HEK293 (cell line): Measurements from ENCODE around the gene DENND4B.

Experiments used
- CTCF ChIA-PET: fragments of 350-600 bp; formaldehyde crosslinking; extraction: SDS; loops from one replicate; lab custom pipeline; 2021; ENCODE audit warnings: antibody characterized with exemption; lab: Yijun Ruan, JAX
- POLR2A ChIA-PET: fragments of 300-600 bp; formaldehyde crosslinking; extraction: SDS; loops from one replicate; lab custom pipeline; 2020; ENCODE audit warnings: antibody characterized with exemption, inconsistent platforms; lab: Yijun Ruan, JAX
- H3K27ac ChIP-seq: fragments of 200-500 bp; sonication (Bioruptor generic); 2 replicates; pipeline ENCODE4 v1.5.1; 2014; ENCODE audit warnings: low read depth, low read length, control low read depth, inconsistent platforms; ENCODE audit errors: extremely low read depth
- H3K36me3 ChIP-seq, 2 experiments: fragments of 200-500 bp in 1 of 2; sonication (Bioruptor generic) in 1 of 2; 1 replicate in 1 of 2; 2 replicates in 1 of 2; pipeline ENCODE4 v1.5.1; 2014 to 2017; ENCODE audit warnings: inconsistent platforms in 2 of 2, low read length in 2 of 2; ENCODE audit not compliant: control insufficient read depth in 2 of 2, insufficient read depth in 1 of 2
- H3K4me1 ChIP-seq: fragments of 200-500 bp; sonication (Bioruptor generic); 2 replicates; pipeline ENCODE4 v1.5.1; 2014; ENCODE audit warnings: mild to moderate bottlenecking, low read length, inconsistent platforms; ENCODE audit not compliant: control insufficient read depth, insufficient read depth
- H3K4me3 ChIP-seq: 2 replicates; pipeline ENCODE4 v1.5.1; 2011; ENCODE audit warnings: low read depth, mild to moderate bottlenecking, control low read depth, low read length, moderate library complexity
- H3K9me3 ChIP-seq: fragments of 200-500 bp; sonication (Bioruptor generic); 2 replicates; pipeline ENCODE4 v1.5.1; 2014; ENCODE audit warnings: low read depth, low read length, inconsistent platforms; ENCODE audit not compliant: control insufficient read depth, insufficient read depth
- BCL11B ChIP-seq: fragments of 450-650 bp; formaldehyde crosslinking; IDR thresholded peaks from 2 replicates; pipeline ENCODE4 v1.5.1; 2016; ENCODE audit warnings: low read depth, missing biosample characterization, missing genetic modification characterization
- BCL6B ChIP-seq: fragments of 450-650 bp; formaldehyde crosslinking; IDR thresholded peaks from 2 replicates; pipeline ENCODE4 v1.5.1; 2017; ENCODE audit warnings: missing biosample characterization, missing genetic modification characterization
- PRDM10 ChIP-seq: fragments of 450-650 bp; formaldehyde crosslinking; IDR thresholded peaks from 2 replicates; pipeline ENCODE4 v1.5.1; 2016; ENCODE audit warnings: missing biosample characterization, missing genetic modification characterization
- PRDM6 ChIP-seq: fragments of 450-650 bp; formaldehyde crosslinking; IDR thresholded peaks from 2 replicates; pipeline ENCODE4 v1.5.1; 2017; ENCODE audit warnings: missing biosample characterization, missing genetic modification characterization
- ZBTB20 ChIP-seq: fragments of 450-650 bp; formaldehyde crosslinking; IDR thresholded peaks from 2 replicates; pipeline ENCODE4 v1.5.1; 2016; ENCODE audit warnings: missing biosample characterization, missing genetic modification characterization
- ZEB2 ChIP-seq: fragments of 450-650 bp; formaldehyde crosslinking; IDR thresholded peaks from 2 replicates; pipeline ENCODE4 v1.5.1; 2016; ENCODE audit warnings: missing biosample characterization, missing genetic modification characterization
- ZFHX2 ChIP-seq: fragments of 450-650 bp; formaldehyde crosslinking; conservative IDR thresholded peaks from 2 replicates; pipeline ENCODE4 v1.5.1; 2016; ENCODE audit warnings: missing biosample characterization, missing genetic modification characterization
- ZIC2 ChIP-seq: fragments of 450-650 bp; formaldehyde crosslinking; IDR thresholded peaks from 2 replicates; pipeline ENCODE4 v1.5.1; 2016; ENCODE audit warnings: missing biosample characterization, missing genetic modification characterization
- ZNF10 ChIP-seq: fragments of 450-650 bp; formaldehyde crosslinking; IDR thresholded peaks from 2 replicates; pipeline ENCODE4 v1.5.1; 2017; ENCODE audit warnings: missing biosample characterization, missing genetic modification characterization
- ZNF23 ChIP-seq: fragments of 450-650 bp; formaldehyde crosslinking; IDR thresholded peaks from 2 replicates; pipeline ENCODE4 v1.5.1; 2016; ENCODE audit warnings: missing biosample characterization, missing genetic modification characterization, borderline replicate concordance
- ZNF398 ChIP-seq: fragments of 450-650 bp; formaldehyde crosslinking; IDR thresholded peaks from 2 replicates; pipeline ENCODE4 v1.5.1; 2017; ENCODE audit warnings: missing biosample characterization, missing genetic modification characterization
- ZNF48 ChIP-seq: fragments of 450-650 bp; formaldehyde crosslinking; IDR thresholded peaks from 2 replicates; pipeline ENCODE4 v1.5.1; 2016; ENCODE audit warnings: missing biosample characterization, missing genetic modification characterization
- ZNF521 ChIP-seq: fragments of 450-650 bp; formaldehyde crosslinking; IDR thresholded peaks from 2 replicates; pipeline ENCODE4 v1.5.1; 2017; ENCODE audit warnings: missing biosample characterization, mild to moderate bottlenecking, missing genetic modification characterization
- ZNF76 ChIP-seq: fragments of 450-650 bp; formaldehyde crosslinking; IDR thresholded peaks from 2 replicates; pipeline ENCODE4; 2016; ENCODE audit warnings: low read depth, missing biosample characterization, missing genetic modification characterization, borderline replicate concordance
- ZNF837 ChIP-seq: fragments of 450-650 bp; formaldehyde crosslinking; IDR thresholded peaks from 2 replicates; pipeline ENCODE4 v1.5.1; 2016; ENCODE audit warnings: missing biosample characterization, missing genetic modification characterization
- ZSCAN18 ChIP-seq: fragments of 450-650 bp; formaldehyde crosslinking; IDR thresholded peaks from 2 replicates; pipeline ENCODE4 v1.5.1; 2016; ENCODE audit warnings: missing biosample characterization, missing genetic modification characterization
- ZSCAN23 ChIP-seq: fragments of 450-650 bp; formaldehyde crosslinking; IDR thresholded peaks from 2 replicates; pipeline ENCODE4 v1.5.1; 2016; ENCODE audit warnings: missing biosample characterization, missing genetic modification characterization
- TF ChIP-seq, protein P1 (sequence below): fragments of 450-650 bp; formaldehyde crosslinking; IDR thresholded peaks from 2 replicates; pipeline ENCODE4 v1.5.1; 2016; ENCODE audit warnings: missing biosample characterization, missing genetic modification characterization
- TF ChIP-seq, protein P2 (sequence below): fragments of 450-650 bp; formaldehyde crosslinking; IDR thresholded peaks from 2 replicates; pipeline ENCODE4 v1.5.1; 2016; ENCODE audit warnings: missing biosample characterization, missing genetic modification characterization
- TF ChIP-seq, protein P3 (sequence below): fragments of 450-650 bp; formaldehyde crosslinking; IDR thresholded peaks from 2 replicates; pipeline ENCODE4 v1.5.1; 2016; ENCODE audit warnings: missing biosample characterization, missing genetic modification characterization

The DENND4B gene

DNA sequence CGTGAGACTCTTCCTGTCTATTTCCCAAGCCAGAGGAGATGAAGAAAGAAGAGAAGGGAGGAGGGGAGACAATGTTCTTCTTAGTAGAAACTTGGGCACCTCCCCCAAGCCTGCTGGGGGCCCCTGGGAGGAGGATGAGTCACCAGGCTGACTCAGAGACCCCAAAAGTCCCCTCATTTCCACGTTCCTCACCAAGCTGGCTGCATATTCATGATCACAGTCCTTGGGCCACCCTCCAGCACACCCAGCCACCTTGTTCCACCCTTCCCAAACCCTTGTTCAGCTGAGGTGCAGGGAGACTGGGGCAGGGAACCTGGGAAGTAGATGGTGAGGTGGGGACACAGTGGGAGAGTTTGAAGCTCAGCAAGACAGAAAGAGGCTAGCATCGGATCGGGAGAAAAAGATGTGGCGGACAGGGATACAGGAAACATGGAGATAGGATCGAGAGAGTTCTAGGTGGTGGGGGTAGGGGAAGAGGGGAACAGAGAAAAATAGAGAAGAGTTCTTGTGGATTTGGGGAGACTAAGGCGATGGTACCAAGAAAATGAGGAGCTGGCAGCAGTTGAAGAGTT, 38.9 kb upstream of the DENND4B start:
- ChIA-PET POLR2A (interaction anchor here (0.5 to 6.3 kb wide), 7 partner anchors 8 to 258 kb away, joined by 4 to 114 read pairs (median 6); partner anchors contain the start of genes CREB3L4, CRTC2, DENND4B and INTS3), CTCF (interaction anchor here (0.7 to 4.3 kb wide), 12 partner anchors 7 to 634 kb away, joined by 3 to 46 read pairs (median 7); partner anchors contain the start of genes CREB3L4, DENND4B, JTB and NPR1)
- H3K9me3 ChIP-seq: no peaks in the 10 kb centered on the region
- H3K27ac ChIP-seq: peak overlapping the region; percentile 57; the same call in 1 of the 2 replicates
- peak overlapping the region; percentile 59 for H3K4me3 ChIP-seq
- H3K36me3 ChIP-seq: peaks cover 7 to 35% of the 10 kb centered on the region in 2 experiments
- peaks cover 8% of the 10 kb centered on the region; the same call in 1 of the 2 replicates for H3K4me1 ChIP-seq
- TF ChIP-seq ZFHX2 (tag by site-specific recombination) (0 out of 2 replicates have a peak, but pooled peaks have one; percentile 5), ZSCAN23 (no peak), ZNF76 (tag by site-specific recombination) (peak; percentile 45; the same call in 1 of the 2 replicates), ZNF23 (tag by site-specific recombination) (no peak), PRDM6 (no peak), BCL11B (no peak), ZBTB20 (tag by site-specific recombination) (peak; percentile 76), ZEB2 (tag by site-specific recombination) (0 out of 2 replicates have a peak, but pooled peaks have one; percentile 9), PRDM10 (peak; percentile 36; the same call in 1 of the 2 replicates), ZIC2 (tag by site-specific recombination) (peak; percentile 52), ZSCAN18 (tag by site-specific recombination) (no peak), BCL6B (tag by site-specific recombination) (no peak), ZNF48 (no peak), ZNF521 (no peak), ZNF837 (tag by site-specific recombination) (no peak), ZNF10 (tag by site-specific recombination) (peak; percentile 44; the same call in 1 of the 2 replicates), ZNF398 (tag by site-specific recombination) (peak; percentile 35)
- TF ChIP-seq, protein P1, sequence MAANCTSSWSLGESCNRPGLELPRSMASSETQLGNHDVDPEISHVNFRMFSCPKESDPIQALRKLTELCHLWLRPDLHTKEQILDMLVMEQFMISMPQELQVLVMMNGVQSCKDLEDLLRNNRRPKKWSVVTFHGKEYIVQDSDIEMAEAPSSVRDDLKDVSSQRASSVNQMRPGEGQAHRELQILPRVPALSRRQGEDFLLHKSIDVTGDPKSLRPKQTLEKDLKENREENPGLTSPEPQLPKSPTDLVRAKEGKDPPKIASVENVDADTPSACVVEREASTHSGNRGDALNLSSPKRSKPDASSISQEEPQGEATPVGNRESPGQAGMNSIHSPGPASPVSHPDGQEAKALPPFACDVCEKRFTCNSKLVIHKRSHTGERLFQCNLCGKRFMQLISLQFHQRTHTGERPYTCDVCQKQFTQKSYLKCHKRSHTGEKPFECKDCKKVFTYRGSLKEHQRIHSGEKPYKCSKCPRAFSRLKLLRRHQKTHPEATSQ (tag by site-specific recombination): no peak
- TF ChIP-seq, protein P2, sequence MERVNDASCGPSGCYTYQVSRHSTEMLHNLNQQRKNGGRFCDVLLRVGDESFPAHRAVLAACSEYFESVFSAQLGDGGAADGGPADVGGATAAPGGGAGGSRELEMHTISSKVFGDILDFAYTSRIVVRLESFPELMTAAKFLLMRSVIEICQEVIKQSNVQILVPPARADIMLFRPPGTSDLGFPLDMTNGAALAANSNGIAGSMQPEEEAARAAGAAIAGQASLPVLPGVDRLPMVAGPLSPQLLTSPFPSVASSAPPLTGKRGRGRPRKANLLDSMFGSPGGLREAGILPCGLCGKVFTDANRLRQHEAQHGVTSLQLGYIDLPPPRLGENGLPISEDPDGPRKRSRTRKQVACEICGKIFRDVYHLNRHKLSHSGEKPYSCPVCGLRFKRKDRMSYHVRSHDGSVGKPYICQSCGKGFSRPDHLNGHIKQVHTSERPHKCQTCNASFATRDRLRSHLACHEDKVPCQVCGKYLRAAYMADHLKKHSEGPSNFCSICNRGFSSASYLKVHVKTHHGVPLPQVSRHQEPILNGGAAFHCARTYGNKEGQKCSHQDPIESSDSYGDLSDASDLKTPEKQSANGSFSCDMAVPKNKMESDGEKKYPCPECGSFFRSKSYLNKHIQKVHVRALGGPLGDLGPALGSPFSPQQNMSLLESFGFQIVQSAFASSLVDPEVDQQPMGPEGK (tag by site-specific recombination): peak; percentile 45; the same call in 1 of the 2 replicates
- TF ChIP-seq, protein P3, sequence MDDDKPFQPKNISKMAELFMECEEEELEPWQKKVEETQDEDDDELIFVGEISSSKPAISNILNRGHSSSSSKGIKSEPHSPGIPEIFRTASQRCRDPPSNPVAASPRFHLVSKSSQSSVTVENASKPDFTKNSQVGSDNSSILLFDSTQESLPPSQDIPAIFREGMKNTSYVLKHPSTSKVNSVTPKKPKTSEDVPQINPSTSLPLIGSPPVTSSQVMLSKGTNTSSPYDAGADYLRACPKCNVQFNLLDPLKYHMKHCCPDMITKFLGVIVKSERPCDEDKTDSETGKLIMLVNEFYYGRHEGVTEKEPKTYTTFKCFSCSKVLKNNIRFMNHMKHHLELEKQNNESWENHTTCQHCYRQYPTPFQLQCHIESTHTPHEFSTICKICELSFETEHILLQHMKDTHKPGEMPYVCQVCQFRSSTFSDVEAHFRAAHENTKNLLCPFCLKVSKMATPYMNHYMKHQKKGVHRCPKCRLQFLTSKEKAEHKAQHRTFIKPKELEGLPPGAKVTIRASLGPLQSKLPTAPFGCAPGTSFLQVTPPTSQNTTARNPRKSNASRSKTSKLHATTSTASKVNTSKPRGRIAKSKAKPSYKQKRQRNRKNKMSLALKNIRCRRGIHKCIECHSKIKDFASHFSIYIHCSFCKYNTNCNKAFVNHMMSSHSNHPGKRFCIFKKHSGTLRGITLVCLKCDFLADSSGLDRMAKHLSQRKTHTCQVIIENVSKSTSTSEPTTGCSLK (tag by site-specific recombination): no peak
